Astrocyte of the spinal cord (primary cell): ENCODE results near the gene TACR2.

Experiments
- DNase-seq: peaks from one replicate; pipeline ENCODE4 v3.0.0; 2011; ENCODE audit warnings: low read depth, low spot score
- H3K4me3 ChIP-seq: 2 replicates; pipeline ENCODE4 v1.5.1; 2011; ENCODE audit warnings: low read depth, mild to moderate bottlenecking, low read length, moderate library complexity
- CTCF ChIP-seq: IDR thresholded peaks from 2 replicates; pipeline ENCODE4 v1.5.1; 2012; ENCODE audit warnings: low read depth, mild to moderate bottlenecking, low read length, inconsistent platforms
- in situ Hi-C: cut with HindIII; loops from 2 replicates; pipeline ENCODE4 v1.10.0; 2017; ENCODE audit warnings: low sequenced_read_pairs

TACR2 gene

GRCh38 chr10:69461243-69462025 is 44.7 kb upstream of the TACR2 start:
- no peak overlapping the region for H3K4me3 ChIP-seq
- in situ Hi-C loops: no loop called here
- DNase-seq: no peak
- TF ChIP-seq CTCF: no peak

- in situ Hi-C loops: no loop called here
- no peak for TF ChIP-seq CTCF
- no peak overlapping the region for H3K4me3 ChIP-seq
- DNase-seq: no peak
Observed at GRCh38 chr10:69460576-69461242, 44.0 kb upstream of the TACR2 start.

- in situ Hi-C loops: no loop called here
- H3K4me3 ChIP-seq: no peak overlapping the region
- DNase-seq: no peak
- TF ChIP-seq CTCF: no peak
Observed at GRCh38 chr10:69459893-69460575, 43.3 kb upstream of the TACR2 start.

- H3K4me3 ChIP-seq: no peak overlapping the region
- no peak for DNase-seq
- in situ Hi-C loops: no loop called here
- TF ChIP-seq CTCF: no peak
Observed at GRCh38 chr10:69459101-69459790, 42.5 kb upstream of the TACR2 start.

- no peak for DNase-seq
- H3K4me3 ChIP-seq: no peak overlapping the region
- in situ Hi-C loops: no loop called here
- no peak for TF ChIP-seq CTCF
Observed at GRCh38 chr10:69458430-69459100, 41.8 kb upstream of the TACR2 start.

GRCh38 chr10:69457771-69458237 is 41.1 kb upstream of the TACR2 start:
- no peak overlapping the region for H3K4me3 ChIP-seq
- no peak for DNase-seq
- in situ Hi-C loops: no loop called here
- no peak for TF ChIP-seq CTCF
